DOHH2 (cell line): ENCODE measurements around the gene GPR107.

Source experiments
- H3F3A ChIP-seq: fragments of 200-600 bp; sonication (generic), shearing (Covaris generic); 2 replicates; pipeline ENCODE4 v1.6.0; 2016; ENCODE audit warnings: antibody characterized with exemption, mild to moderate bottlenecking; ENCODE audit not compliant: control insufficient read depth, insufficient read depth
- H3K27ac ChIP-seq: fragments of 200-600 bp; sonication (generic); 2 replicates; pipeline ENCODE4 v1.5.1; 2014; ENCODE audit warnings: low read depth, mild to moderate bottlenecking, low read length, moderate library complexity
- H3K27me3 ChIP-seq: fragments of 200-600 bp; sonication (generic); 2 replicates; pipeline ENCODE4 v1.6.1; 2014; ENCODE audit warnings: mild to moderate bottlenecking, low read length, mixed read lengths; ENCODE audit not compliant: control insufficient read depth
- H3K36me3 ChIP-seq: fragments of 200-600 bp; sonication (generic); 2 replicates; pipeline ENCODE4 v1.6.1; 2014; ENCODE audit warnings: mild to moderate bottlenecking, low read length, moderate library complexity, mixed read lengths; ENCODE audit not compliant: control insufficient read depth
- H3K4me1 ChIP-seq: fragments of 200-600 bp; sonication (generic); 2 replicates; pipeline ENCODE4 v1.6.1; 2014; ENCODE audit warnings: mild to moderate bottlenecking, low read length, mixed read lengths; ENCODE audit not compliant: control insufficient read depth
- H3K4me2 ChIP-seq: fragments of 200-600 bp; sonication (generic); 2 replicates; pipeline ENCODE4 v1.6.0; 2014; ENCODE audit warnings: mild to moderate bottlenecking, low read length, moderate library complexity
- H3K4me3 ChIP-seq: fragments of 200-600 bp; sonication (generic); 2 replicates; pipeline ENCODE4 v1.5.1; 2014; ENCODE audit warnings: mild to moderate bottlenecking, low read length, mixed read lengths
- H3K79me2 ChIP-seq: fragments of 200-600 bp; sonication (generic); 2 replicates; pipeline ENCODE4 v1.6.1; 2014; ENCODE audit warnings: mild to moderate bottlenecking, low read length, mixed read lengths; ENCODE audit not compliant: control insufficient read depth
- H3K9me2 ChIP-seq: fragments of 200-600 bp; sonication (generic); replicated peaks from 2 replicates; pipeline ENCODE4 v1.6.1; 2014; ENCODE audit warnings: mild to moderate bottlenecking, low read length, mixed read lengths; ENCODE audit not compliant: control insufficient read depth
- H3K9me3 ChIP-seq: fragments of 200-600 bp; sonication (generic); 2 replicates; pipeline ENCODE4 v1.6.1; 2014; ENCODE audit warnings: antibody characterized with exemption, low read length, mixed read lengths; ENCODE audit not compliant: control insufficient read depth, insufficient read depth
- H4K20me1 ChIP-seq: fragments of 200-600 bp; sonication (generic); 2 replicates; pipeline ENCODE4 v1.6.0; 2014; ENCODE audit warnings: low read depth, mild to moderate bottlenecking, antibody characterized with exemption, low read length, moderate library complexity; ENCODE audit not compliant: control insufficient read depth, insufficient read depth
- CTCF ChIP-seq: fragments of 200-600 bp; sonication (generic); IDR thresholded peaks from one replicate; pipeline ENCODE4 v1.5.1; 2014; ENCODE audit warnings: antibody characterized with exemption, mild to moderate bottlenecking, low read depth, low read length; ENCODE audit not compliant: poor library complexity, severe bottlenecking
- EZH2phosphoT487 ChIP-seq: fragments of 200-600 bp; sonication (generic); IDR thresholded peaks from 2 replicates; pipeline ENCODE4 v1.6.1; 2017; ENCODE audit warnings: borderline replicate concordance, mild to moderate bottlenecking, antibody characterized with exemption, low read length, moderate library complexity, mixed read lengths

Gene GPR107

GRCh38 chr9:130154816-130155215 lies 101.1 kb downstream of the GPR107 start:
- no peaks in the 10 kb centered on the region for H3K27me3 ChIP-seq
- no peaks in the 10 kb centered on the region for H4K20me1 ChIP-seq
- no peak for TF ChIP-seq CTCF
- TF ChIP-seq EZH2phosphoT487 = no peak
- no peak overlapping the region for H3K4me3 ChIP-seq
- H3F3A ChIP-seq = no peaks in the 10 kb centered on the region
- no peaks in the 10 kb centered on the region for H3K9me3 ChIP-seq
- H3K27ac ChIP-seq = no peak overlapping the region
- H3K4me2 ChIP-seq = no peak overlapping the region
- H3K79me2 ChIP-seq = no peaks in the 10 kb centered on the region
- H3K36me3 ChIP-seq = no peaks in the 10 kb centered on the region
- H3K9me2 ChIP-seq = no peaks in the 10 kb centered on the region
- H3K4me1 ChIP-seq = no peaks in the 10 kb centered on the region

GRCh38 chr9:130155647-130156046 lies 101.9 kb downstream of the GPR107 start:
- H3K4me2 ChIP-seq = no peak overlapping the region
- TF ChIP-seq EZH2phosphoT487 (no peak), CTCF (no peak)
- no peaks in the 10 kb centered on the region for H3K79me2 ChIP-seq
- H3K27me3 ChIP-seq = no peaks in the 10 kb centered on the region
- no peak overlapping the region for H3K4me3 ChIP-seq
- H3F3A ChIP-seq = no peaks in the 10 kb centered on the region
- no peaks in the 10 kb centered on the region for H4K20me1 ChIP-seq
- H3K9me2 ChIP-seq = no peaks in the 10 kb centered on the region
- no peaks in the 10 kb centered on the region for H3K36me3 ChIP-seq
- no peaks in the 10 kb centered on the region for H3K9me3 ChIP-seq
- H3K27ac ChIP-seq = no peak overlapping the region
- H3K4me1 ChIP-seq = no peaks in the 10 kb centered on the region

GRCh38 chr9:130156672-130157071 lies 103.0 kb downstream of the GPR107 start:
- H3K4me3 ChIP-seq = no peak overlapping the region
- H4K20me1 ChIP-seq = no peaks in the 10 kb centered on the region
- H3K27me3 ChIP-seq = no peaks in the 10 kb centered on the region
- H3K79me2 ChIP-seq = no peaks in the 10 kb centered on the region
- no peaks in the 10 kb centered on the region for H3F3A ChIP-seq
- no peak for TF ChIP-seq EZH2phosphoT487
- no peak for TF ChIP-seq CTCF
- H3K4me2 ChIP-seq = no peak overlapping the region
- H3K4me1 ChIP-seq = no peaks in the 10 kb centered on the region
- no peaks in the 10 kb centered on the region for H3K36me3 ChIP-seq
- H3K9me3 ChIP-seq = no peaks in the 10 kb centered on the region
- H3K9me2 ChIP-seq = no peaks in the 10 kb centered on the region
- no peak overlapping the region for H3K27ac ChIP-seq

GRCh38 chr9:130157079-130157478 lies 103.4 kb downstream of the GPR107 start:
- no peaks in the 10 kb centered on the region for H3K9me2 ChIP-seq
- TF ChIP-seq EZH2phosphoT487 = no peak
- no peak for TF ChIP-seq CTCF
- no peaks in the 10 kb centered on the region for H3K9me3 ChIP-seq
- no peak overlapping the region for H3K4me2 ChIP-seq
- H3K79me2 ChIP-seq = no peaks in the 10 kb centered on the region
- no peaks in the 10 kb centered on the region for H3K4me1 ChIP-seq
- no peaks in the 10 kb centered on the region for H3K27me3 ChIP-seq
- no peaks in the 10 kb centered on the region for H3K36me3 ChIP-seq
- H3F3A ChIP-seq = no peaks in the 10 kb centered on the region
- H4K20me1 ChIP-seq = no peaks in the 10 kb centered on the region
- H3K27ac ChIP-seq = no peak overlapping the region
- H3K4me3 ChIP-seq = no peak overlapping the region
